Activated CD8-positive, alpha-beta memory T cell treated with anti-CD3 and anti-CD28 coated beads for 4 hours (primary cell): Measurements from ENCODE around the gene ANKAR.
"Not testable (repeated sequence)": the region's sequence is repeated elsewhere in the genome, so short reads cannot be mapped to it uniquely, and the experiment has no call there.

Source experiments
- DNase-seq, 2 donors: peaks; one replicate each; pipeline ENCODE4 v3.0.0-alpha.2; 2020; ENCODE audit warnings: low read depth in 2 of 2

ANKAR gene, protein sequence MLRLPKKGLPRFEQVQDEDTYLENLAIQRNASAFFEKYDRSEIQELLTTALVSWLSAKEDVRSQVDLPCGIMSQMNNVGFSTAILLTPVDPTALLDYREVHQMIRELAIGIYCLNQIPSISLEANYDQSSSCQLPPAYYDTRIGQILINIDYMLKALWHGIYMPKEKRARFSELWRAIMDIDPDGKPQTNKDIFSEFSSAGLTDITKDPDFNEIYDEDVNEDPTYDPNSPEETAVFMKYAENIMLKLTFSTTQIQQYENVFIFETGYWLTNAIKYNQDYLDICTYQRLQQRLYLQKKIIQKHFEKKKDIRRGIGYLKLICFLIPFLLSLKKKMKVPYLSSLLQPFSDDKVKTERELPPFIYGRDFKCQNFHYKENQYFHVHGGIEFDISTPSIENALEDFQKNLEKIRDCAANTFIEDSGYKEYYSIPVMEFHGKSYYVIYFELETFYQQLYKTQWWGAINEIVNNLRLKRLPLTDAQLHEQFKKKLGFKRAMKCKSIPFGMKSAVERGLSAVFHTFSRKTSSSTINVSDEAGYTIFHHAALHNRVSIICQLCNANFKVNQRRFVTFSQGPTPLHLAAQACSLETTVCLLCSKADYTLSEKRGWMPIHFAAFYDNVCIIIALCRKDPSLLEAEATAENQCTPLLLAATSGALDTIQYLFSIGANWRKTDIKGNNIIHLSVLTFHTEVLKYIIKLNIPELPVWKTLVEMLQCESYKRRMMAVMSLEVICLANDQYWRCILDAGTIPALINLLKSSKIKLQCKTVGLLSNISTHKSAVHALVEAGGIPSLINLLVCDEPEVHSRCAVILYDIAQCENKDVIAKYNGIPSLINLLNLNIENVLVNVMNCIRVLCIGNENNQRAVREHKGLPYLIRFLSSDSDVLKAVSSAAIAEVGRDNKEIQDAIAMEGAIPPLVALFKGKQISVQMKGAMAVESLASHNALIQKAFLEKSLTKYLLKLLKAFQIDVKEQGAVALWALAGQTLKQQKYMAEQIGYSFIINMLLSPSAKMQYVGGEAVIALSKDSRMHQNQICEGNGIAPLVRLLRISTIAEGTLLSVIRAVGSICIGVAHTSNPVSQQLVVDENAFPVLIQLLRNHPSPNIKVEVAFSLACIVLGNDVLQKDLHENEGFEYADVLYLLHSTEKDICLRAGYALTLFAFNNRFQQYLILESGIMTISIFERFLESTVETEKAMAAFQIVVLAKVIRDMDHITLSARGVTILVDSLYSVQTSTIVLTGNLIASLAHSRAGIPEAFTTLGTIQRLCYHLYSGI (N-terminal part only)

DNA sequence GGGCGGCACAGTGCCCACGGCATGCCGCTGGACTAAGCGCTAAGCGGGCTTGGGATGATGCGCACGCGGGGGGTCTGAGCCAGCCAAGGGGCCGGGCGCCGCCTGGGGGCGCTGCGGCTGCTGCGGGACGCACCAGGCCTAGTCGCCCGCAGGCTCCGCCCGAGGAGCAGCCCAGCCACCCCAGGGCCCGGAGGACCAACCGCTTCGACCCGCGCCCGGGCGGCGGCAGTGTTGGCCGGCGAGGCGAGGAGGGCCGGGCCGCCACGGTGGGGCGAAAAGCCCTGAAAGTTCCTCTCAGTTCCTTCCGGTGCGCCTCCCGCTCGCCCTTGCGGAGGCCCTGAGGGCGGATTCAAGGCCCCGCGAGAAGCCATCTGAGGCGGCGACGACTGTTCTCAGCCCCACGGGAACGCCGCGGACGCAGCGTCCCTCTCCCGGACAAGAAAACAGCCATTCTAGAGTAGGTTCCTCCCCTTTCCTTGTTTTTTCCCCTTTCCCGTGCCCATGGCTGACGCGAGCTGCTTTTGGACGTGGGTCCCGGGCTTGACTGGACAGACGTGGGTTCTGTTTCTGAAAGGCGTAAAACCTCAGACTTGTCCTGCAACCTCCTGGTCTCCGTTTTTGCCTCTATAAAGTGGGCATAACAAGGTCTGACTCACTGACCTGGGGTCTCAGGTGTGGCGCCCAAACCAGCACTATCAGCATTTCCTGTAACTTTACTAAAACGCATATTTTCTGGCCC, at the start of gene ANKAR:
TSS of gene ANKAR (plus strand) at position 297 of the 739 bp plus-strand sequence. CDS start 1,821 bp downstream, outside the sequence.
- peak; percentile 63 to 64 for DNase-seq

DNA sequence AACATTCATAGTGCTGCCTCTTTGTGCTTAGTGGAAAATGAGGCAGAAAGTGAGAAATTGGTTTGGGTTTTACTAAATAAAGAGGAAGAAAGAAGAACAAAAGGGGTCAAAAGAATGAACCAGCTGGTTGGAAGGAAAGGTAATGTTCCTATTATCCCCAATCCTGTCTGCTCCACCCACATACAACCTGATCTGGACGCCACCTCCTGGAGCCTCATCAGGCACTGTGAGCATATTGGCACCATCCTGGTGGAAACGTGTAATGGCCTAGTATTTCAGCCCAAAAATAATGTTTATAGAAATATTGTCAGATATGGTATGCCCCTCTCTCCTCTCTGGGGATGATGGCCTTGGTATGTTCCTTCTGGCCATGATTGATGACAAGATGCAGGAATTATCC, 48.8 kb upstream of the ANKAR start:
- DNase-seq: no peak

- no peak for DNase-seq
Measured at GRCh38 chr2:189627789-189628188, 46.7 kb upstream of the ANKAR start.

GRCh38 chr2:189628817-189629530, 45.5 kb upstream of the ANKAR start:
- no peak for DNase-seq

DNA sequence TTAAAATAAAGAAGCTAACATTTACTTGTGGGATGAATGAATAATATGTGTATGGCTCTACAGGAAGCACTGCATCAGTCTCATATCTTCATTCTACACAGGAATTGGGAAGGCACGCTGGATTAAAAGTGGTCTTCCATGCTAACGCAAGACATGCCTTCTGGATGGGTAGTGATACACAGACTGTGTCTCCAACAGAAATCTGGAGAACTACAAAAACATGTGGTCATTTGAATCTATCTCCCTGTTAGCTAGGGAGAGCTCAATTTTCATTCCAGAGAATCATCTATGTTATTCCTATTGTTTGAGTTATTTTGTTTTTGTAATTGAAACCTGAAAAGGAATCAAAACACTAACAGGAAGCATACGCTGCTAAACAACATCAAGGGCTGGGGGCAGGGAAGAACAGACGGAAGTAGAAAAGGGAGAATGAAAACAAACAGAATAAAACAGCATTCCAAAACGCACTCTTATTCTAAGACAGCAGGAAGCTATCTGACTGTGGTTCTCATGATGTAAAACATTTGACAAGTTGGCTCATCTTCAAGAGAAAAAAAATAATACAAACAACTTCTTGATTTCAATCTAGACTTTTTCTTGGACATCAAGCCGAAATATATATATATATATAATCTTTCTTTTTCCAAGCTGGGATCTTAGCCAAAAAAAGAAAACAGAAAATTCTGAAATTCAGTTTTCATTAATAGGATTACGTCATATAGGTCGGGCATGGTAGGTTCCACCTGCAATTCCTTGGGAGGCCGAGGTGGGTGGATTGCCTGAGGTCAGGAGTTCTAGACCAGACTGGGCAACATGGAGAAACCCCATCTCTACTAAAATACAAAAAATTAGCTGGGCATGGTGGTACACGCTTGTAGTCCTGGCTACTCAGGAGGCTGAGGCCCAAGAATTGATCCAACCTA, 44.7 kb upstream of the ANKAR start:
- no peak for DNase-seq

GRCh38 chr2:189631849-189632248, 42.6 kb upstream of the ANKAR start:
- no peak for DNase-seq

DNA sequence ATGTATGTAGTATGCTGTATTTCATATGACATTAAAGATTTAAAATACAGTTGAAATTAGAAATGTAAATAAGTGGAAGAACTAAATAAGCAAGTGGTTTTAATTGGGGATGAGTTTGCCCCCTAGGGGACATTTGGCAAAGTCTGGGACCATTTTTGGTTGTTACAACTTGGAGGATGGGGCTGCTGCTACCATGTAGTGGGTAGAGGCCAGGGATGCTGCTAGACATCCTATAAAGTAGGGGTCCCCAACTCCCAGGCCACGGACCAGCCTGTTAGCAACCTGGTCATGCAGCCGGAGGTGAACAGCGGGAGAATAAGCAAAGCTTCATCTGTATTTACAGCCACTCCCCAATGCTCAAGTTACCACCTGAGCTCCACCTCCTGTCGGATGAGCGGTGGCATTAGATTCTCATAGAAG, 41.1 kb upstream of the ANKAR start:
- DNase-seq: no peak

GRCh38 chr2:189635353-189635752, 39.1 kb upstream of the ANKAR start:
- no peak for DNase-seq

- no peak for DNase-seq
Measured at GRCh38 chr2:189638301-189639006, 36.0 kb upstream of the ANKAR start.

DNA sequence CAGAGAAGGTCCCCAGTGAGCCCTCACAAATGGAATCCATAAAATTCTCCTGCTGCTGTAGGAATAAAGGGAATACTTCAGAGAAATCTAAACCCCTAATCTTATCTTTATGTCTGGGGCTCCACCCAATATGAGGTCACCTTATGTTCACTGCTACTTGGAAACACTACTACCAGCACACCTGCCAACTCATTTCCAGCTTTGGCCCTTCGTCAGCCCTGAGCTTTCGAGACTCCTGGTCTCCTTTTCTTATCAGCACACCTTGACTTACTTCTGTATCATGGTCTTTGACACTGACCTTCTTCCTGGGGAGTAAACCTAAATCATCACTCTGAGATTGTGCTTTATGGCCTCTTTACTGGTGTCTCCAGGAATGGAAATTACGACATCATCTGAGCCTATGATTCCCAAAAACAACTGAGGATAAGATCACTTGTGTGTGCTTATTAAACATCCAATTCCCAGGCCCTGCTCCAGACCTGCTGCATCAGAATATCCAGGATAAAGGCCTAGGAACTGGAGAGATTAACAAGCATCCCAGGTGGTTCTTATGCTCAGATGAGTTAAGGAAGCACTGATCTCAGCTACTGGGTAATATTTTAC, 35.4 kb upstream of the ANKAR start:
- DNase-seq: no peak

DNA sequence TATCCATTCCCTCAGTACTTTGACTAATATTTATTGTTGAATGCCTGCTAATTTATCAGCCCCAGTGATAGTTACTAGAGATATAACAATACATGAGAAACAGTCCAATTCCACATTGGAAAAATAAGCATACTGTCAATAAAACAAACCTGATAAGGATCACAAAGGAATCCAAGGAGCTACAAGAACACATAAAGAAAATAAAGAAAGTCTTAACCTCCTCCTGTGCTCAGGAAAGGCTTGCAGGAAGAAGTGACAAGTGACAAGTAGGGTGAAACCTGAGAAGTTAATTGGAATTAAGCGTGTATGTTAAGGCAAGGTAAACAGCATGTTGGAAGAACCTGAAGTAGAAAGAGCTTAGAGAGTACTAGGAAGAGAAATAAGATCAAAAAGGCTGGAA, 33.5 kb upstream of the ANKAR start:
- no peak for DNase-seq

GRCh38 chr2:189641590-189641989, 32.9 kb upstream of the ANKAR start:
- DNase-seq: no peak

GRCh38 chr2:189646521-189646920, 27.9 kb upstream of the ANKAR start:
- no peak for DNase-seq

DNA sequence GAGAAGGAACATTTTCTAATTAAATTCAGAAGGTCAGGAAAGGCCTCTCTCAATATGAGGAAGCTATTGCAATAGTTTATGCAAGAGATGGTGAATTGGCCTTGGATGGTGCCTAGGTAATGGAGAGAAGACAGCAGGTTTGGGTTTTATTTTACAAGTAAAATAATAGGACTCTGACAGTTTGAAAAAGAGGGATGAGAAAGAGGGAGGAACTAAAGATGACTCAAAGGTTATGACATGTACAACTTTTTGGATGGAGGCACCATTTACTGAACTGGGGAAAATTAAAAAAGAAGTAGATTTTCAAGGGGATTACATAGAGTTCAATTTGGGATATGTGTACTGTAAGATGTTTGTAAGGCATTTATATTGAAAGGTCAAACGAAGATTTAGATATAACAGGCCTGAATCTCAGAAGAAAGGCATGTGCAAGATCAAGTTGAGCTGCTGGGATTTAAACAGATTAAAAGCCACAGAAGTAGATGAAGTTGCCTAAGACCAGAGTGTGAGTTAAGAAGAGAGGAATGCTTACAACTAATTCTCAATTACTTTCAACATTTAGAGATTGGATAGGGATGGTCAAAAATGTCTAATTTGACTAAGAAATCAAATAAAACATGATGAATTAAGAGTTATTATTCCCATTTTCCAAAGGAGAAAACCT, 25.5 kb upstream of the ANKAR start:
- no peak for DNase-seq

GRCh38 chr2:189651284-189651683, 23.2 kb upstream of the ANKAR start:
- DNase-seq: no peak

DNA sequence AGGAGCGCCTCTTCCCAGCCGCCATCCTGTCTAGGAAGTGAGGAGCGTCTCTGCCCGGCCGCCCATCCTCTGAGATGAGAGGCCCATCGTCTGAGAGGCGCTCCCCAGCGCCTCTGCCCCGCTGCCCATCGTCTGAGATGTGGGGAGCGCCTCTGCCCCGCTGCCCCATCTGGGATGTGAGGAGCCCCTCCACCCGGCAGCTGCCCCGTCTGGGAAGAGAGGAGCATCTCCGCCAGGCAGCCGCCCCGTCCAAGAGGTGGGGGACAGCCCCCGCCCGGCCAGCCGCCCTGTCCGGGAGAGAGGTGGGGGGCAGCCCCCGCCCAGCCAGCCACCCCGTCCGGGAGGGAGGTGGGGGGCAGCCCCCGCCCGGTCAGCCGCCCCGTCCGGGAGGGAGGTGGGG, 21.0 kb upstream of the ANKAR start:
- DNase-seq: not testable (repeated sequence)

- DNase-seq: no peak
Measured at GRCh38 chr2:189654641-189655040, 19.8 kb upstream of the ANKAR start.

- peak in 1 of 2 donors; percentile 18 for DNase-seq
Measured at GRCh38 chr2:189657867-189658266, 16.6 kb upstream of the ANKAR start.
